Measurements from ENCODE around the gene OSER1.

The OSER1 gene

DNA sequence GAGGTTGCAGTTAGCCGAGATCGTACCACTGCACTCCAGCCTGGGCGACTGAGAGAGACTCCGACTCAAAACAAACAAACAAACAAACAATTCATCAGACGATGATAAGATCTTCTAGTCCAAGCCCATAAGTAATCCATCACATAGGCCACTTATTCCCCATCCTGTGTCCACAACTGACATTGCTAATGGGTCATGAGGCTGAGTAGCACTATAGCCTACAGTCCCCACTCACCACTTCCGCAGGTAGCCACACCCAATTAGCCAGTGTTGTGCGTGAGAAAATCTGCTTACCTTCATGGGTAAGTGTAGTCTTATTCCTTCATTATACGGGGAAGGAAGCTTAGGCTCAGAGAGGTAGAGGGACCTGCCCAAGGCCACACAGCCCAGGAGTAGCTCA lies 36.7 kb downstream of the OSER1 start:
- DNase-seq (ENCODE audit: low read depth) = no peak

DNA sequence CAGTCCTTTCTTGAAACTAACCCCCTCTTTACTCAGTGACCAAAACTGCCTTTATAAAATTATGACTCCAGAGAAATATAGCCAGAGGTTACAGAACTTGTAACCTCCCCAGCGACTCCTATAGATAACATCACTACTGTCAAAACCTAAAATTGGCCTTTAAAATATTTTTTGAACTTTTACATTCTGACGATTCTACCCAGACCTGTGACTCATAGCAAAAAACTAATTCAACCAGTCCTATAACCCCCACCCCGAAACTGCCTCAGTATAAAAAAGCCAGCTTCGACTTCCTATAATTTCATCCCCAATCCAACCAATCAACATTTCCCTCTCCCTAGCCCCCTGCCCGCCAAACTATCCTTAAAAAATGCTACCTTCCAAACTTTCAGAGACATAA lies 37.5 kb downstream of the OSER1 start:
- no peak for DNase-seq (ENCODE audit: low read depth)

DNA sequence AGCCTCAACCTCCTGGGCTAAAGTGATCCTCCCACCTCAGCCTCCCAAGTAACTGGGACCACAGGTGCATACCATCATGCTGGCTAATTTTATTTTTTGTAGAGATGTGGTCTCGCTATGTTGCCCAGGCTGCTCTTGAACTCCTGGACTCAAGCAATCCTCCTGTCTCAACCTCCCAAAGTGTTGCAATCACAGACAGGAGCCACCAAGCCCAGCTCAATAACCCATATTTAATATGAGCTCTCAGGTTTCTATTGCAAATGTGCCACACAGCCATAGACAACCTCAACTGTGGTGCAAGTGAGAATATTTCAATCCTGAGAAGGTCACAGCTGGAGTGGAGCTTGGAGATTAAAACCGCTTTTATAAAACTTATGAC lies 38.0 kb downstream of the OSER1 start:
- DNase-seq (ENCODE audit: low read depth) = no peak

DNA sequence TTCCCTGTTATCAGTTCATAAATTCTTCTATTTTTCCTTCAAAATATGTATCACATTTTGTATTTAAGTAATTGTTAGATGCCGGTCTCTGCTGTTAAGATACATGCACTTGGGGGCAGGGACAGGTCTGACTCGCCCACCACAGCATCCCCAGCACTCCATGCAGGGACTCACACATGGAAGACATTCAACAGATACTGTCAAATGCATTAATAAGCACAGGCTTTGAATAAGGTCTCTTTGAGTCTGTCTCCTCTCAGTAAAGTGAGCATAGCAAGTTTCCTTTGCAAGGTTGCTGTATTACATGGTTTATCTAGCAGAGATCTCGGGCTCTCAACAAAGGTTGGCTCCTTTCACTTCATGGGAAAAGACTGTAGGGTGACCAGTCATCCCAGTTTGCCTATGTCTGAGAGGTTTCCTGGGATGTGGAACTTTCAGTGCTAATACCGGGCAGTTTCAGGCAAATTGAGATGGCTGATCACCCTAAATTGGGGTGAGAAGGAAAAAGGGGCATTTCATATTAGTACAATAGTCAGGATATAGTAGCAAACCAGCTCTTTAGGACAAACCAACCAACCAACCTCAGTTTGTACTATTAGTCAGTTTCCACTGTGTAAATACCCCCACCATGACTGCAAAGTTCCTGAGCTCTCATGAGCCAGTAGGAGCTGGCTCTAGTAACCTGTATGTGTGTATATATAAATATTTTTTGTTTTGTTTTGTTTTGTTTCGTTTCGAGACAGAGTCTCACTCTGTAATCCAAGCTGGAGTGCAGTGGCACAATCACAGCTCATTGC lies 38.6 kb downstream of the OSER1 start:
- no peak for DNase-seq (ENCODE audit: low read depth)

DNA sequence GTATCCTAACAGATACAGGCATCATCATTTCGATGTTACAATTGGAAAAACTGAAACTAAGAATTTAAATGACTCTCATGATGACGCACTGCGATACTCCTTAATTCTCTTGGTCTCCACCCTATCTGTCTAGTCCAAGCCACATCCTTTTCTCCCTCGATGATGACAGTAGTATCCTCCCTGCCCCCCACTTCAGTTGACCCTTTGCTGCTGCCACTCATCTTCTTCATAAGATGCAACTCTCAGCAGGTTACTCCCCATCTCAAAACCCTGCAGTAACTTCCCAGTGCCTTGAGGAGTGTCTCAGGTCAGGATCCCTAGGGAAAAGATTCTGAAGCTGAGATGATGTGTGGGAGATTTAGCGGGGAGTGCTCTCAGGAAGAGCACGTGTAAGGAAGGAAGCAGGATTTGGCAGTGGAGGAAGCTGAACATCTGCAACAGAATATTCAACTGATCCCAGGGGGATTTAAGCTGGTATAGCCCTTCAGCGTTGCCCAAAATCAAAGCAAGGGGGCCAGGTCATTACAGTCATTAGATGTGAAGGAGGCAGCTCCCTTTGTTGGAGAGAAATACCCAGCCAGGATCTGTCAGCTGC lies 39.7 kb downstream of the OSER1 start:
- DNase-seq (ENCODE audit: low read depth) = peak; percentile 51

DNA sequence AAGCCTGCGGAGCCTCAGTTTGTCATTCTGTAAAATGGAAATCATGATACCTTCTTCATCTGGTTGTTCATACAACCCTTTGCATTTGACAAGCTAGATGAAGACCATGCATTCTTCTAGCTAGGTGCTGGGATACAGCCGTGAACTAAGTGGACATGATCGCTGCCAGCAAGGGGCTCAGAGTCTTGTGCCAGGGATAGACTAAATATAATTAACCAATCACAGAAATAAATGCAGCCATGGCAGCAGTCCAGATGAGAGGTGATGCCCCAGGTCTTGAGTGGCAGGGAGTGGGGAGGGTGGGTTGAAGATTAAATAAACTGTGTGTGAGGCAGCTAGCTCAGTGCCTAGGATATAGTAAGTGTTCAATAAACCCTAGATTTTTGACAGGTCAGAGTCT lies 42.8 kb downstream of the OSER1 start:
- DNase-seq (ENCODE audit: low read depth) = no peak

DNA sequence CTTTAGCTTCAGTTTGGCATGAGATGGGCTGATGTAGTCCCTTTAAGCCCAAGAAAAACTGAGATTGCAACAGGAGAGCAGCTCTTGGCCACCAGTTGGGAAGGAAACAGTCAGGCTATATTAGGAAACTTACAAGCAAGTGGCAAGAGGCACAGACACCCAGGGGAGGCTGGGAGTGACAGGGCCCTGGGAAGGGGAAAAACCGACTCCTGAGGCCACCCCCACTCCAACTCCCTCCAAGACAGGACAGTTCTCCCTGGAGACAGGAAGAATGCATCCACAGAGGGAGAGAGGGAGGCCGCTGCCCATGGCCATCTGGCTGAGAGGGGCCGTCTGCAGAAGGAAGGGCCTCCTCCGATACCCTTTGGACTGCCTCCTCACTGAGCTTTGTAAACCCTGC lies 44.1 kb downstream of the OSER1 start:
- no peak for DNase-seq (ENCODE audit: low read depth)

DNA sequence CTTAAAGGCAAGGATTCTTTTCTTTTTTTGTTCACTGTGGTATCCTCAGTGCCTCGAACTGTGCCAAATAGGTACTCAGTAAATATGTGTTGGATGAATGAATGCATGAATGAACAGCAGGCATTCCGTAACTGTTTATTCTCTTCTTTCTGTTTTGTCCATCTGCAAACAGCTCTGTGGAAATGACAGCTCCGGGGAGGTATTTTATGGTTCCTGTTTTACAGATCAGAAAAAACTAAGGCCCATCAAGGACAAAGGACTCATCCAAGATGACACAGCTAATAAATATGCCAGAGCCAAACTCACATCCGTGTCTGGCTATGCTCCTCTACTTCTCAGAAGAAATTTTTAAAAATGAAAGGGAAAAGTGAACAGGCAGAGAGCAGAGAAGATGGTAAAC lies 44.6 kb downstream of the OSER1 start:
- peak; percentile 89 for DNase-seq (ENCODE audit: low read depth)

DNA sequence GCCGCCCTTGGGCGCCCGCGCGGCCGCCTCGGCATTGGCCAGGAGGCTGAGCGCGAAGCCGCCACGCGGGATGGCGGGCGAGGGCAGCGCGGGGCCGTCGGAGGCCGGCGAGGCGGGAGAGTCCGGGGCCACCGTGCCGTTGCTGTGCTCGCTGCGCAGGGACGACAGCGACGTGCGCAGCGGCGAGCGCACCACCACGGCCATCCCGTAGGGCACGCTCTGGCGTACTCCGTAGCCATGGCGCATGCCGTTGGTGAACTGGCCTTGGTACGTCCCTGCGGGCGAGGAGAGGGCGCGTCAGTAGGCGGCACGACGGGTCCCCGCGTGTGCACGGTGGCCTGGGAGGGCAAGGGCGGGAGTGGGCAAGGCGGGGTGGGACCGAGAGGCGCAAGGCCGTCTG lies 50.4 kb downstream of the OSER1 start:
- no peak for DNase-seq (ENCODE audit: low read depth)

DNA sequence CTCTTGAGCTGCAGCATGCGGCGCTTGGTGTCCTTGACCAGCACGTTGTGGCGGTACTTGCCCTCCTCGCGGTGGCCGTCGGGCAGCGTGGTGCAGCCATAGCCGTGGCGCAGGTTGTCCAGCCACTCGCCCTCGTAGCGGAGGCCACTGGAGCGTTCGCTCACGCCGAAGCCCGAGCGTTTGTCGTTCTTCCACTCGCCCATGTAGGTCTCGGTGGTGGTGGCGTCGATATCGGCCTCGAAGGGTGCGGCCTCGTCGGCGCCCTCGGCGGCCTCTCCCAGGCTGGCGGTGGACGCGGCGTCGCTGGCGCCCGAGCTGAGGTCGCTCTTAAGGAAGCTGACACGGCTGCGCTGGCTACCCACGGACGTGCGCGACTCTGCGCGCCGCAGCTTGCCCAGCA lies 50.9 kb downstream of the OSER1 start:
- no peak for DNase-seq (ENCODE audit: low read depth)

DNA sequence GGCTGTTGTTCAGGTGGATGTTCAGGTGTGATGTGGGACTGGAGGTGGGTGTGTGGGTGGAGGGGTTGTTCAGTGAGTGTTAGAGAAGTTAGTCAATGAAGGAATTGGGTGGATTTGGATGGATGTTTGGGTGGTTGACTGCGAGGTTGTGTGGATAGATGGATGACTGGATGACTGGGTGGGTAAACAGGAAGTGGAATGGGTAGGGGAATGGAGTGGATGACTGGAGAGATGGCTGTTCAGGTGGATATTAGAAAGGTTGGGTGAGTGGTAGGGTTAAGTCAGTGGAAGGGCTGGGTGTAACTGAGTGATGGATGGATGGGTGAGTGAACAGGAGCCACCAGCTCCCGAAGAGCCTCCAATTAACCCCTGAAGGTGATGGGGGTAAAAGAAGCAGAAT lies 51.4 kb downstream of the OSER1 start:
- no peak for DNase-seq (ENCODE audit: low read depth)

DNA sequence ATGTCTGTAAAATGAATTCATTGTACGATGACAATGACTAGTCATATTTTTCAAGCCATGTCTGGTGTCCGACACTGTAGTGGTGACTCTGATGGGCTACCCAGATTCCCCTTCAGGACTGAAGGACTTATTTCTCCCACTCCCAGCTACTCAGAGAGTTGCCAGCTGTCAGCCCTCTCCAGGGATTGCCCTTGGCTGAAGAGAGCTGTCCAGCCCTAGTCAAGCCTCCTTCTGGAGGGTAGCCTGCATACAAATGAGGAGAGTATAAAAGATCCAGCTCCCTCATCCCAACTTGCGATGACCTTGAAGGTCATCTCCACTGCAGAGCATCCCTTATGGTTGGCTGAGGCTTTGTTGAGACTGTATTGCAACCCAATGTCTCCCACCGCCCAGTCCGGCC lies 53.5 kb downstream of the OSER1 start:
- DNase-seq (ENCODE audit: low read depth) = no peak

DNA sequence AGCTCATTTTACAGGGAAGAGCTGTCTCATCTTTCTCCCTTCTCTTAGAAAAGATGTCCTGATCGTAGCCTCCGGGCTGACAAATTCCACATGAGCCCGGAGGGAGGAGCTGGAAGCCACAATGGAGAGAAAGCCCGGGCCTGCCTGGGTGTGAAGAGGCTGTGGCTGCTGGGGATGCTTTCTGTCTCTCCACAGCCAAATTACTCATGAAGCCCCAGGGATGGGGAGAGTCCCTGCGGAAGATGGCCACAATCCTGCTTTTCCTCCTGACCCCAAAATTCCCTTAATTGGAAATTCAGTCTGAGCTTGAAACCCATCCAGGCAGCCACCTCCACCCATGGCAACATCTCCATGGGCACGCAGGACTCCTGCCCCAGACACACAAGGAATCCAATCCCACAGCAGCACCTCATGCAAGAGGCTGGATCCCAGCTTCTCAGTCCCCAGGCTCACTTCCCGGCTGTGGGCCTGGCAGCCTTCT lies 56.0 kb downstream of the OSER1 start:
- DNase-seq (ENCODE audit: low read depth) = no peak

DNA sequence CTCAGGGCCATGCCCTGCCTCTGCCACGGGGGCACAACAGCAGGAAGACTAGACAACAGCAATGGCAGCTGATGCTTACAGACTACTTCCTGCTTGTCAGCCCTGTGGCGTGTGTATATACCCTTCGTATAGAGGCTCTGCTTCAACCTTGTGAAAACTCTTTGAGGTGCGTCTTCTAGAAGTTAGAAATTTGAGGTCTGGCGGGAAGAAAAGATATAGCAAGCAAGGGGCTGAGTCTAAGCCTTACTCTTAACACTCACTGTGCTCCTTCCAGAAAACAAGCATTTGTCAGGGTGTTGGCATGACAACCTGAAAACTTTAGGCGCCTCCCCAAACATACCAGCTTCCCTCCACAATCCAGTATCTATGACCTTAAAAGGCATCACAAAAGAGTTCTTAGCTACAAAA lies 56.9 kb downstream of the OSER1 start:
- DNase-seq (ENCODE audit: low read depth) = no peak

DNA sequence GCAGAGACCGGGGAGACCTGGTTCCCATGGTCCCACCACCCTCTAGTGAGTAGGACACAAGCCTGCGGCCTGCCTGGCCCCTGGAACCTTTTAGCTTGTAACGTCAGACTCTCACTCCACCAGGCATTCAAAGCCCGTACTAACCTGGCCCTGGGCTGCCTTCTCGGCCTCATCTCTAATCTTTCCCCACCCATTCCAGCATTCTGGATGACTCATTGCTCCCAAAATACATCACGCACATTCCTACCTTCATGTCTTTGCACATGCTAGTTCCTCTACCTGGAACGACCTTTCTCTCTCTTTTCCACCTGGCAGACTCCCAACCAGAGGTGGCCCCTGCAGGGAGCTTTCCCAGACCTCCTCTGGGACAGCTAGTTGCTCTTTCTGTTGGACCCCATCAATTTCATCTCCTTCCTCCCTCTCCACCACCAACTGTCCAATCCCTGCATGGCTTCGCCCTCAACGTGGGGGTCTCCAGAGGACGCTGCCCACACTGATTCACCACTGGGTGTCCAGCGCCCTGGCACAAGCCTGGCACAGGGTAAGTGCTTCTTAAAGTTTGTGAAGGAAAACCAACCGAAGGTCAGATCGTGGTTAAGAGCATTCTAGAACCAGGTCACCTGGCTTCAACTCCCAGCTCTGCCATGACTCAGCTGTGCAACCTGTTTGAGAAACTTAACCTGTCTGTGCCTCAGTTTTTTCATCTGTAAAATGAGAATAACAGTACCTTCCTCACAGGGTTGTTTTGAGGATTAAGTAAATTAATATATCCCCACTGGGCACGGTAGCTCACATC lies 58.8 kb downstream of the OSER1 start:
- no peak for DNase-seq (ENCODE audit: low read depth)

DNA sequence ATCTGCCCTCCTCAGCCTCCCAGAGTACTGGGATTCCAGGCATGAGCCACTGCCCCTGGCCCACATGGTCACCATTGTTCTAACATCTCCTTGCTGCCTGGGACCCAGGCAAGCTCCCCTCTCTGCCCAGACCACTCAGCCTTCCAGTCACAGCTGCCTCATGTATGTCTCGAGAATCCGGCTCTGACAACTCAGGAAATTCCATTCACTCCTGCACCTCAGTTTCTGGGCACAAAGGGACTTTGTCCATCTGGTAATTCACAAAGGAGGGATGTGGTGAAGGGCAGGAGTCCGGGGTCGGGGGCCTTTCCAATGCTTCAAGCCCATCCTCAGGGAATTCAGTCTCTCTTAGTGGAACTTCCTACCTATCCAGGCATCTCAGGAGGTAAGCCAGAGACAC lies 64.3 kb downstream of the OSER1 start:
- no peak for DNase-seq (ENCODE audit: low read depth)

Data from HS-5 (cell line).